Measurements from ENCODE around the gene ARAP3. TPM values are rescaled to one million over a fixed set of nuclear protein-coding genes. Genes with fewer than 3 reads are reported as not detected.

The ARAP3 gene
- total and polyA plus RNA-seq, 2 donors (not counting 3 experiments of a cell fraction or from before 2014, with no cell fraction given) = 60.6 to 136 TPM

DNA sequence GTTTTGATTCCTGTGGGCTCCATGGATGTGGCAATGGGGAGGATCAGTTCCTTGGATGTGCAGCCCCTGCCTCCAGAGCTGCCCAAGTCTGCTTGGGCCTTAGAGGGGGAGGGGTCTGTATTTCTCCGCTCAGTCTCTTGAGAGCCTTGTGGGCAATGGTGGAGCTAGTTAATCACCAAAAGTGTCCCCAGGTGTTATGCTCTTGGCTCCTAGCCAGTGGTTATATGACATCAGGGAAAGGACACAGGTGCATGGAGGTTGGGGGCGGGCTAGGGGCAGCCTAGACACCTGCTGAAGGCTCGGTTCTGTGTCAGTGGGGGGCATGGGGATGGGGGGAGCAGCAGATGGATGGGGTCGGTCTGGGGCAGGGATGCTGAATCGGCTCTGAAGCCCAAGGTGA is 12.4 kb upstream of the ARAP3 start:
- Histone ChIP-seq H3K9ac (replicated peaks; ENCODE audit: extremely low read depth, insufficient read depth, low read length) (no peak overlapping the region), H3K79me2 (ENCODE audit: control insufficient read depth, insufficient read depth, low read length) (no peaks in the 10 kb centered on the region), H2AFZ (ENCODE audit: low read depth, low read length) (no peak overlapping the region), H3K27ac (ENCODE audit: insufficient read depth, low read depth, low read length) (no peak overlapping the region), H3K27me3 (ENCODE audit: control insufficient read depth in 2 of 2, insufficient read depth in 2 of 2, low read length in 2 of 2) (no peaks in the 10 kb centered on the region), H3K9me1 (replicated peaks; ENCODE audit: control insufficient read depth, extremely low read depth, insufficient read depth, low read length) (no peaks in the 10 kb centered on the region), H3K9me3 (replicated peaks; ENCODE audit: control insufficient read depth, insufficient read depth, low read length) (no peaks in the 10 kb centered on the region), H3K4me1 (ENCODE audit: control insufficient read depth, extremely low read depth, insufficient read depth, low read length) (peaks cover 17% of the 10 kb centered on the region), H3K36me3 (ENCODE audit: control insufficient read depth in 2 of 2, extremely low read depth in 1 of 2, insufficient read depth in 2 of 2, low read length in 2 of 2) (no peaks in the 10 kb centered on the region), H3K4me3 (replicated peaks in 1 of 3; ENCODE audit: insufficient read depth in 1 of 3, low read depth in 1 of 3, low read length in 3 of 3) (no peak overlapping the region), H4K20me1 (replicated peaks; ENCODE audit: control insufficient read depth, extremely low read depth, insufficient read depth, low read length) (no peaks in the 10 kb centered on the region), H3K4me2 (ENCODE audit: insufficient read depth, low read length) (no peak overlapping the region)
- ChIA-PET POLR2A (interaction anchor here (1.2 kb wide), 1 partner anchor 184 kb away, joined by 5 read pairs; the partner anchor contains the start of gene PCDH1), CTCF (interaction anchor here (1.0 to 7.7 kb wide), 7 partner anchors 8 to 274 kb away, joined by 3 to 282 read pairs (median 24); partner anchors contain the start of genes PCDH1, PCDH12 and RNF14)
- intact Hi-C loops (cut with micrococcal nuclease) (no loop called here), dilution Hi-C loops (cut with MboI; ENCODE audit: extremely low pct_ligation_motif_present, low sequenced_read_pairs) (no loop called here)
- TF ChIP-seq JUN (IDR thresholded peaks at IDR 0.05; ENCODE audit: borderline replicate concordance, insufficient read depth, insufficient read length, low read depth) (no peak), MYC (IDR thresholded peaks at IDR 0.05; ENCODE audit: low read depth, low read length) (no peak), GATA2 (IDR thresholded peaks at IDR 0.05; ENCODE audit: insufficient read depth, insufficient read length, low read depth, low read length) (no peak), POLR2AphosphoS5 (IDR thresholded peaks at IDR 0.05; ENCODE audit: insufficient read depth, low read depth, low read length) (no peak), FOS (IDR thresholded peaks at IDR 0.05; ENCODE audit: borderline replicate concordance, insufficient read depth, low read length) (no peak), POLR2A (IDR thresholded peaks at IDR 0.05; ENCODE audit: low read depth, low read length) (no peak)
- TF ChIP-seq, protein P1, sequence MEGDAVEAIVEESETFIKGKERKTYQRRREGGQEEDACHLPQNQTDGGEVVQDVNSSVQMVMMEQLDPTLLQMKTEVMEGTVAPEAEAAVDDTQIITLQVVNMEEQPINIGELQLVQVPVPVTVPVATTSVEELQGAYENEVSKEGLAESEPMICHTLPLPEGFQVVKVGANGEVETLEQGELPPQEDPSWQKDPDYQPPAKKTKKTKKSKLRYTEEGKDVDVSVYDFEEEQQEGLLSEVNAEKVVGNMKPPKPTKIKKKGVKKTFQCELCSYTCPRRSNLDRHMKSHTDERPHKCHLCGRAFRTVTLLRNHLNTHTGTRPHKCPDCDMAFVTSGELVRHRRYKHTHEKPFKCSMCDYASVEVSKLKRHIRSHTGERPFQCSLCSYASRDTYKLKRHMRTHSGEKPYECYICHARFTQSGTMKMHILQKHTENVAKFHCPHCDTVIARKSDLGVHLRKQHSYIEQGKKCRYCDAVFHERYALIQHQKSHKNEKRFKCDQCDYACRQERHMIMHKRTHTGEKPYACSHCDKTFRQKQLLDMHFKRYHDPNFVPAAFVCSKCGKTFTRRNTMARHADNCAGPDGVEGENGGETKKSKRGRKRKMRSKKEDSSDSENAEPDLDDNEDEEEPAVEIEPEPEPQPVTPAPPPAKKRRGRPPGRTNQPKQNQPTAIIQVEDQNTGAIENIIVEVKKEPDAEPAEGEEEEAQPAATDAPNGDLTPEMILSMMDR (IDR thresholded peaks at IDR 0.05; ENCODE audit: extremely low read depth in 1 of 2, insufficient read depth in 1 of 2, low read depth in 1 of 2, low read length in 2 of 2) = no peak
- TF ChIP-seq, protein P2, sequence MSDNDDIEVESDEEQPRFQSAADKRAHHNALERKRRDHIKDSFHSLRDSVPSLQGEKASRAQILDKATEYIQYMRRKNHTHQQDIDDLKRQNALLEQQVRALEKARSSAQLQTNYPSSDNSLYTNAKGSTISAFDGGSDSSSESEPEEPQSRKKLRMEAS (IDR thresholded peaks at IDR 0.05; ENCODE audit: insufficient read depth, insufficient read length) = no peak
- DNase-seq (ENCODE audit: low read depth, low spot score) (no peak), FAIRE-seq (no peak)
- no TSS peak for BruUV-seq (replicated peaks)

Data from endothelial cell of umbilical vein (primary cell).